Tibial nerve (tissue), 4 donors: Measurements from ENCODE around the gene RPL37A. TPM values are rescaled to one million over a fixed set of nuclear protein-coding genes. Genes with fewer than 3 reads are reported as not detected.

Experiments used
- DNase-seq, 2 donors: peaks; one replicate each; pipeline ENCODE4 v3.0.0-alpha.2; 2019; ENCODE audit warnings: low spot score in 2 of 2
- H3K27ac ChIP-seq, 4 donors: fragments of 200-600 bp; sonication (generic) in 3 of 4; one replicate each; pipeline ENCODE4 v1.5.1; 2017 to 2019; ENCODE audit warnings: mild to moderate bottlenecking in 1 of 4
- H3K27me3 ChIP-seq, 2 donors: fragments of 200-600 bp; sonication (generic) in 1 of 2; one replicate each; pipeline versions ENCODE4 v1.5.1 to v1.6.0; 2017 to 2019
- H3K36me3 ChIP-seq, 3 donors: fragments of 200-600 bp; sonication (generic); one replicate each; pipeline ENCODE4 v1.5.1; 2018 to 2019
- H3K4me1 ChIP-seq, 4 donors: fragments of 200-600 bp; sonication (generic) in 3 of 4; one replicate each; pipeline ENCODE4 v1.5.1; 2017 to 2019
- H3K4me3 ChIP-seq, 4 donors: fragments of 200-600 bp; sonication (generic) in 3 of 4; one replicate each; pipeline ENCODE4 v1.5.1; 2017 to 2019; ENCODE audit warnings: mild to moderate bottlenecking in 1 of 4, moderate library complexity in 1 of 4
- H3K9me3 ChIP-seq, 4 donors: fragments of 200-600 bp; sonication (generic) in 3 of 4; one replicate each; pipeline ENCODE4 v1.5.1; 2017 to 2019
- CTCF ChIP-seq, 5 experiments: fragments of 200-600 bp in 3 of 5; fragments of 450-650 bp in 2 of 5; sonication (generic) in 3 of 5; IDR thresholded peaks; one replicate each; pipeline ENCODE4 v1.5.1; 2016 to 2019; ENCODE audit warnings: antibody characterized with exemption in 5 of 5, mild to moderate bottlenecking in 3 of 5, moderate library complexity in 2 of 5
- EP300 ChIP-seq, 2 donors: sonication (generic); formaldehyde crosslinking; IDR thresholded peaks; one replicate each; pipeline ENCODE4 v1.6.1; 2017; ENCODE audit warnings: antibody characterized with exemption in 2 of 2, mild to moderate bottlenecking in 1 of 2
- POLR2A ChIP-seq, 2 donors: fragments of 450-650 bp; IDR thresholded peaks; one replicate each; pipeline ENCODE4 v1.6.1; 2017; ENCODE audit warnings: antibody characterized with exemption in 2 of 2, mild to moderate bottlenecking in 2 of 2, moderate library complexity in 2 of 2
- WGBS, 2 donors: methylation state at CpG; one replicate each; pipeline ENCODE4 v1.1.5; 2018; 5-methylcytosine and 5-hydroxymethylcytosine counted together
- total RNA-seq, 4 donors: library from RNA; depleted of rRNA; stranded (reverse); fragments of >200 nt; gene quantifications; one replicate each; pipeline ENCODE4 v1.1.0, GENCODE V29; 2016

Gene RPL37A
- total RNA-seq, 4 donors from 2014 or later: 1,138 to 2,228 (median 1,396) TPM

GRCh38 chr2:216504376-216504762 lies 5.7 kb downstream of the RPL37A start:
- no peak for TF ChIP-seq POLR2A (IDR thresholded peaks at IDR 0.05)
- no peak for TF ChIP-seq EP300 (IDR thresholded peaks at IDR 0.05)
- TF ChIP-seq CTCF (IDR thresholded peaks at IDR 0.05): no peak
- Histone ChIP-seq H3K27me3 (no peaks in the 10 kb centered on the region), H3K36me3 (peaks cover 0 to 68% (median 30%) of the 10 kb centered on the region in 3 donors), H3K9me3 (no peaks in the 10 kb centered on the region), H3K27ac (no peak overlapping the region), H3K4me3 (no peak overlapping the region), H3K4me1 (peaks cover 0 to 44% (median 6%) of the 10 kb centered on the region in 4 donors)
- no peak for DNase-seq
- WGBS, 2 donors: 54 to 56% methylated on average over 1 of the region's 1 CpG

- Histone ChIP-seq H3K4me3 (no peak overlapping the region), H3K36me3 (peaks cover 0 to 57% (median 30%) of the 10 kb centered on the region in 3 donors), H3K27me3 (no peaks in the 10 kb centered on the region), H3K9me3 (no peaks in the 10 kb centered on the region), H3K4me1 (peaks cover 0 to 33% (median 1%) of the 10 kb centered on the region in 4 donors), H3K27ac (no peak overlapping the region)
- TF ChIP-seq CTCF (IDR thresholded peaks at IDR 0.05) (no peak), EP300 (IDR thresholded peaks at IDR 0.05) (no peak), POLR2A (IDR thresholded peaks at IDR 0.05) (no peak)
- WGBS, 2 donors: 94 to 96% methylated on average over 15 of the region's 15 CpGs
- no peak for DNase-seq
Observed at GRCh38 chr2:216505133-216506106, 6.8 kb downstream of the RPL37A start.

- no peak for DNase-seq
- no peak overlapping the region for H3K4me3 ChIP-seq
- TF ChIP-seq CTCF (IDR thresholded peaks at IDR 0.05): no peak
- TF ChIP-seq EP300 (IDR thresholded peaks at IDR 0.05): no peak
- no peak for TF ChIP-seq POLR2A (IDR thresholded peaks at IDR 0.05)
- H3K27ac ChIP-seq: peak overlapping the region in 1 of 4 donors; percentile 2
- H3K36me3 ChIP-seq: peaks cover 0 to 37% (median 14%) of the 10 kb centered on the region in 3 donors
- no peaks in the 10 kb centered on the region for H3K27me3 ChIP-seq
- peaks cover 0 to 13% (median 0%) of the 10 kb centered on the region in 4 donors for H3K4me1 ChIP-seq
- WGBS, 2 donors: 68 to 69% methylated on average over 5 of the region's 5 CpGs
- H3K9me3 ChIP-seq: no peaks in the 10 kb centered on the region
Observed at GRCh38 chr2:216507220-216508160, 8.8 kb downstream of the RPL37A start.

GRCh38 chr2:216508229-216508628 lies 9.6 kb downstream of the RPL37A start:
- no peaks in the 10 kb centered on the region for H3K27me3 ChIP-seq
- H3K27ac ChIP-seq: no peak overlapping the region
- H3K9me3 ChIP-seq: no peaks in the 10 kb centered on the region
- H3K36me3 ChIP-seq: peaks cover 0 to 29% (median 7%) of the 10 kb centered on the region in 3 donors
- no peak for DNase-seq
- no peak overlapping the region for H3K4me3 ChIP-seq
- 100% methylated on average over 1 of the region's 1 CpG for WGBS, 2 donors
- H3K4me1 ChIP-seq: peaks cover 0 to 7% (median 0%) of the 10 kb centered on the region in 4 donors
- no peak for TF ChIP-seq CTCF (IDR thresholded peaks at IDR 0.05)
- no peak for TF ChIP-seq POLR2A (IDR thresholded peaks at IDR 0.05)
- no peak for TF ChIP-seq EP300 (IDR thresholded peaks at IDR 0.05)
